H9 (cell line): ENCODE measurements around the gene ROPN1L. TPM values are rescaled to one million over a fixed set of nuclear protein-coding genes. Genes with fewer than 3 reads are reported as not detected.

ENCODE experiments used
- DNase-seq: peaks from one replicate; pipeline ENCODE4 v3.0.0-alpha.2; 2017
- H2AFZ ChIP-seq: one replicate; pipeline ENCODE4 v1.6.1; 2013; ENCODE audit warnings: mild to moderate bottlenecking, low read length, control low read depth, moderate library complexity
- H2AK5ac ChIP-seq: 2 replicates; pipeline ENCODE4 v1.6.1; 2013; ENCODE audit warnings: low read length, control low read depth, mixed read lengths; ENCODE audit not compliant: insufficient read length
- H2BK120ac ChIP-seq: one replicate; pipeline ENCODE4 v1.6.1; 2013; ENCODE audit warnings: low read depth, mild to moderate bottlenecking, low read length, control low read depth, inconsistent platforms; ENCODE audit not compliant: poor library complexity, severe bottlenecking
- H2BK12ac ChIP-seq: 2 replicates; pipeline ENCODE4 v1.6.1; 2013; ENCODE audit warnings: low read length, control low read depth, mixed read lengths, low read depth; ENCODE audit not compliant: insufficient read length
- H2BK15ac ChIP-seq: 2 replicates; pipeline ENCODE4 v1.6.1; 2013; ENCODE audit warnings: low read depth, low read length, control low read depth
- H2BK20ac ChIP-seq: one replicate; pipeline ENCODE4 v1.6.1; 2013; ENCODE audit warnings: low read depth, mild to moderate bottlenecking, low read length, control low read depth, inconsistent platforms; ENCODE audit not compliant: poor library complexity, severe bottlenecking
- H2BK5ac ChIP-seq: 2 replicates; pipeline ENCODE4 v1.6.1; 2013; ENCODE audit warnings: low read length, control low read depth, mixed read lengths; ENCODE audit not compliant: insufficient read length
- H3K14ac ChIP-seq: 2 replicates; pipeline ENCODE4 v1.6.1; 2013; ENCODE audit warnings: low read length, control low read depth; ENCODE audit not compliant: insufficient read depth
- H3K18ac ChIP-seq: 2 replicates; pipeline ENCODE4 v1.6.1; 2013; ENCODE audit warnings: low read depth, mild to moderate bottlenecking, mixed read lengths, low read length, control low read depth; ENCODE audit not compliant: insufficient read length
- H3K23ac ChIP-seq: 2 replicates; pipeline ENCODE4 v1.6.1; 2013; ENCODE audit warnings: low read length, control low read depth, mixed read lengths, low read depth; ENCODE audit not compliant: insufficient read length
- H3K23me2 ChIP-seq: 2 replicates; pipeline ENCODE4 v1.6.1; 2013; ENCODE audit warnings: low read depth, mild to moderate bottlenecking, mixed read lengths, low read length, control low read depth; ENCODE audit not compliant: insufficient read length, poor library complexity, severe bottlenecking
- H3K27ac ChIP-seq: 2 replicates; pipeline ENCODE4 v1.5.1; 2013; ENCODE audit warnings: low read length, control low read depth, mixed read lengths, low read depth; ENCODE audit not compliant: insufficient read length
- H3K27me3 ChIP-seq: 2 replicates; pipeline ENCODE4 v1.6.1; 2013; ENCODE audit warnings: low read length, control low read depth, inconsistent platforms; ENCODE audit not compliant: insufficient read depth
- H3K4ac ChIP-seq: 2 replicates; pipeline ENCODE4 v1.6.1; 2013; ENCODE audit warnings: low read depth, mild to moderate bottlenecking, control low read depth, inconsistent platforms, low read length, moderate library complexity
- H3K4me1 ChIP-seq: 2 replicates; pipeline ENCODE4 v1.6.1; 2013; ENCODE audit warnings: low read length, control low read depth, inconsistent platforms; ENCODE audit not compliant: insufficient read depth
- H3K4me2 ChIP-seq: 2 replicates; pipeline ENCODE4 v1.6.1; 2013; ENCODE audit warnings: low read length, control low read depth, mixed read lengths; ENCODE audit not compliant: insufficient read length, insufficient read depth
- H3K56ac ChIP-seq: 2 replicates; pipeline ENCODE4 v1.6.1; 2013; ENCODE audit warnings: low read depth, mild to moderate bottlenecking, mixed read lengths, low read length, control low read depth; ENCODE audit not compliant: insufficient read length
- H3K79me1 ChIP-seq: 2 replicates; pipeline ENCODE4 v1.6.1; 2013; ENCODE audit warnings: low read depth, mild to moderate bottlenecking, moderate library complexity, low read length, control low read depth, inconsistent platforms; ENCODE audit not compliant: insufficient read depth, poor library complexity, severe bottlenecking
- H3K79me2 ChIP-seq: 2 replicates; pipeline ENCODE4 v1.6.1; 2013; ENCODE audit warnings: low read length, control low read depth, inconsistent platforms; ENCODE audit not compliant: insufficient read depth
- H3K9ac ChIP-seq: 2 replicates; pipeline ENCODE4 v1.6.1; 2013; ENCODE audit warnings: low read length, control low read depth, mixed read lengths; ENCODE audit not compliant: insufficient read length; ENCODE audit errors: extremely low read depth
- H3K9me3 ChIP-seq: one replicate; pipeline ENCODE4 v1.6.1; 2013; ENCODE audit warnings: low read depth, low read length, inconsistent platforms; ENCODE audit not compliant: control insufficient read depth
- H3T11ph ChIP-seq: one replicate; pipeline ENCODE4 v1.6.1; 2013; ENCODE audit warnings: mild to moderate bottlenecking, low read length, control low read depth, inconsistent platforms
- H4K20me1 ChIP-seq: one replicate; pipeline ENCODE4 v1.6.1; 2013; ENCODE audit not compliant: control insufficient read depth, insufficient read length, insufficient read depth
- H4K5ac ChIP-seq: 2 replicates; pipeline ENCODE4 v1.6.1; 2013; ENCODE audit warnings: low read depth, mild to moderate bottlenecking, mixed read lengths, low read length, control low read depth; ENCODE audit not compliant: insufficient read length
- H4K8ac ChIP-seq: replicated peaks from 2 replicates; pipeline ENCODE4 v1.6.1; 2013; ENCODE audit warnings: low read length, control low read depth, mixed read lengths, low read depth; ENCODE audit not compliant: insufficient read length
- H4K91ac ChIP-seq: 2 replicates; pipeline ENCODE4 v1.6.1; 2013; ENCODE audit warnings: low read depth, mild to moderate bottlenecking, moderate library complexity, mixed read lengths, low read length, control low read depth; ENCODE audit not compliant: insufficient read length
- H3K27ac Mint-ChIP-seq, 3 experiments: 2 replicates in 2 of 3; 3 replicates in 1 of 3; pipeline ENCODE4 v1.8.0; 2020 to 2021; ENCODE audit warnings: mixed read lengths in 3 of 3, mild to moderate bottlenecking in 1 of 3, moderate library complexity in 1 of 3
- H3K27me3 Mint-ChIP-seq: 2 replicates; pipeline ENCODE4 v1.8.0; 2021; ENCODE audit warnings: low read depth, mild to moderate bottlenecking, moderate library complexity, mixed read lengths
- H3K36me3 Mint-ChIP-seq, 3 experiments: 2 replicates in 2 of 3; 3 replicates in 1 of 3; pipeline ENCODE4 v1.8.0; 2020 to 2021; ENCODE audit warnings: low read depth in 3 of 3, mixed read lengths in 3 of 3; ENCODE audit not compliant: insufficient read depth in 1 of 3
- H3K4me1 Mint-ChIP-seq, 2 experiments: 2 replicates each; pipeline ENCODE4 v1.8.0; 2020; ENCODE audit warnings: mixed read lengths in 2 of 2
- H3K4me3 Mint-ChIP-seq, 2 experiments: 2 replicates in 1 of 2; 3 replicates in 1 of 2; pipeline ENCODE4 v1.8.0; 2020 to 2021; ENCODE audit warnings: mild to moderate bottlenecking in 2 of 2, mixed read lengths in 2 of 2, moderate library complexity in 1 of 2
- H3K9me3 Mint-ChIP-seq, 2 experiments: 2 replicates in 1 of 2; 3 replicates in 1 of 2; pipeline ENCODE4 v1.8.0; 2020; ENCODE audit warnings: mild to moderate bottlenecking in 2 of 2, mixed read lengths in 2 of 2, moderate library complexity in 1 of 2
- CTCF ChIP-seq: fragments of 200-600 bp; sonication (generic); conservative IDR thresholded peaks from 3 replicates; pipeline ENCODE4 v1.8.0; 2021; ENCODE audit warnings: antibody characterized with exemption, mild to moderate bottlenecking
- WGBS: extraction: QIAGEN DNeasy Blood & Tissue Kit; methylation state at CpG from one replicate; pipeline ENCODE4 v1.1.7; 2013; ENCODE audit warnings: missing lambda C conversion rate, low lambda C conversion rate, mixed read lengths; ENCODE audit not compliant: insufficient read length; ENCODE audit errors: extremely low coverage; 5-methylcytosine and 5-hydroxymethylcytosine counted together
- total RNA-seq: library from RNA; stranded (reverse); gene quantifications from 2 replicates; pipeline ENCODE4 v1.2.1, GENCODE V29; 2021

The ROPN1L gene
- total RNA-seq, 1 experiment from 2014 or later: 0.37 TPM

- no peaks in the 10 kb centered on the region; a peak in 1 of 5 replicates for H3K9me3 Mint-ChIP-seq
- H3K14ac ChIP-seq: no peak overlapping the region
- H3K9ac ChIP-seq: no peak overlapping the region
- TF ChIP-seq CTCF: no peak
- no peak overlapping the region for H3K4me3 Mint-ChIP-seq
- no peak overlapping the region for H2BK12ac ChIP-seq
- H3K4me1 Mint-ChIP-seq: peaks cover 8 to 16% of the 10 kb centered on the region in 2 experiments
- no peak overlapping the region for H3K56ac ChIP-seq
- H2BK5ac ChIP-seq: no peak overlapping the region
- H2BK15ac ChIP-seq: no peak overlapping the region
- no peak overlapping the region for H3T11ph ChIP-seq
- H3K79me1 ChIP-seq: no peaks in the 10 kb centered on the region
- H3K79me2 ChIP-seq: no peaks in the 10 kb centered on the region
- H4K91ac ChIP-seq: no peak overlapping the region
- H3K4ac ChIP-seq: no peak overlapping the region
- H3K23me2 ChIP-seq: peaks cover 2% of the 10 kb centered on the region
- H4K8ac ChIP-seq: no peak overlapping the region
- H3K4me2 ChIP-seq: no peak overlapping the region
- no peak overlapping the region for H3K27ac ChIP-seq
- H2AK5ac ChIP-seq: no peak overlapping the region
- H2BK20ac ChIP-seq: no peak overlapping the region
- H3K9me3 ChIP-seq: no peaks in the 10 kb centered on the region
- no peak overlapping the region for H2AFZ ChIP-seq
- no CpG with 5 or more reads among the region's 4 CpGs for WGBS
- H4K5ac ChIP-seq: no peak overlapping the region
- no peaks in the 10 kb centered on the region; the same call in 1 of the 2 replicates for H3K27me3 ChIP-seq
- H2BK120ac ChIP-seq: no peak overlapping the region
- no peaks in the 10 kb centered on the region for H4K20me1 ChIP-seq
- H3K4me1 ChIP-seq: peaks cover 4% of the 10 kb centered on the region; the same call in 1 of the 2 replicates
- DNase-seq: no peak
- no peak overlapping the region for H3K27ac Mint-ChIP-seq
- no peak overlapping the region for H3K18ac ChIP-seq
- H3K27me3 Mint-ChIP-seq: peaks cover 33% of the 10 kb centered on the region
- no peak overlapping the region for H3K23ac ChIP-seq
- H3K36me3 Mint-ChIP-seq: no peaks in the 10 kb centered on the region
These were observed 5.4 kb downstream of the ROPN1L start for GRCh38 chr5:10447041-10447440.
